Panc1 (cell line): ENCODE measurements around the gene FAM174C.

Experiments used
- CTCF ChIP-seq: fragments of 450-650 bp; IDR thresholded peaks from 2 replicates; pipeline ENCODE4 v1.5.1; 2017; ENCODE audit warnings: mild to moderate bottlenecking
- POLR2AphosphoS5 ChIP-seq: IDR thresholded peaks from 2 replicates; pipeline ENCODE4 v1.6.1; 2012; ENCODE audit warnings: mild to moderate bottlenecking, low read depth, low read length, moderate library complexity
- TF ChIP-seq, protein P1 (sequence below), 2 experiments: IDR thresholded peaks; 2 replicates each; pipeline ENCODE4 v1.6.1; 2011 to 2012; ENCODE audit warnings: low read depth in 2 of 2, control low read depth in 1 of 2, low read length in 1 of 2, mild to moderate bottlenecking in 1 of 2, moderate library complexity in 1 of 2; ENCODE audit not compliant: insufficient read depth in 1 of 2

DNA sequence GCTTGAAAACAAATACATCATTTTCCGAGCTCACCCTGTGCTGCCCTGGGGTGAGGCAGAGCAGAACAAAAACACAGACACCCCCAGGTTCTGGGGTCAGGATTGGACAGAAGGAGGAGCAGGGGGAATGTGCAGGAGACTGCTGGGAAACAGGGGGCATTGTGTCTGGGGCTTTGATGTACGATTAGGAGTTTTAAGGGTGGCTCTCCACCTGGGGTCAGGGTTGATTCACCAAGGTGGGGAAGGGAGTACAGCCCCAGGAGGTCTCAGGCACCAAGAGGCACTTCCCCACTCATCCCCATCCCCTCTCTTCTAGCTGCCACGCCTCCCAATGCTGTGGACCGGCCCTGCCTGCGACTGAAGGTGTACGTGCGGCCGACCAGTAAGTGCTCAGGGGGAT, 22.9 kb downstream of the FAM174C start:
- TF ChIP-seq CTCF, result no peak
- TF ChIP-seq POLR2AphosphoS5, result no peak
- TF ChIP-seq, protein P1, sequence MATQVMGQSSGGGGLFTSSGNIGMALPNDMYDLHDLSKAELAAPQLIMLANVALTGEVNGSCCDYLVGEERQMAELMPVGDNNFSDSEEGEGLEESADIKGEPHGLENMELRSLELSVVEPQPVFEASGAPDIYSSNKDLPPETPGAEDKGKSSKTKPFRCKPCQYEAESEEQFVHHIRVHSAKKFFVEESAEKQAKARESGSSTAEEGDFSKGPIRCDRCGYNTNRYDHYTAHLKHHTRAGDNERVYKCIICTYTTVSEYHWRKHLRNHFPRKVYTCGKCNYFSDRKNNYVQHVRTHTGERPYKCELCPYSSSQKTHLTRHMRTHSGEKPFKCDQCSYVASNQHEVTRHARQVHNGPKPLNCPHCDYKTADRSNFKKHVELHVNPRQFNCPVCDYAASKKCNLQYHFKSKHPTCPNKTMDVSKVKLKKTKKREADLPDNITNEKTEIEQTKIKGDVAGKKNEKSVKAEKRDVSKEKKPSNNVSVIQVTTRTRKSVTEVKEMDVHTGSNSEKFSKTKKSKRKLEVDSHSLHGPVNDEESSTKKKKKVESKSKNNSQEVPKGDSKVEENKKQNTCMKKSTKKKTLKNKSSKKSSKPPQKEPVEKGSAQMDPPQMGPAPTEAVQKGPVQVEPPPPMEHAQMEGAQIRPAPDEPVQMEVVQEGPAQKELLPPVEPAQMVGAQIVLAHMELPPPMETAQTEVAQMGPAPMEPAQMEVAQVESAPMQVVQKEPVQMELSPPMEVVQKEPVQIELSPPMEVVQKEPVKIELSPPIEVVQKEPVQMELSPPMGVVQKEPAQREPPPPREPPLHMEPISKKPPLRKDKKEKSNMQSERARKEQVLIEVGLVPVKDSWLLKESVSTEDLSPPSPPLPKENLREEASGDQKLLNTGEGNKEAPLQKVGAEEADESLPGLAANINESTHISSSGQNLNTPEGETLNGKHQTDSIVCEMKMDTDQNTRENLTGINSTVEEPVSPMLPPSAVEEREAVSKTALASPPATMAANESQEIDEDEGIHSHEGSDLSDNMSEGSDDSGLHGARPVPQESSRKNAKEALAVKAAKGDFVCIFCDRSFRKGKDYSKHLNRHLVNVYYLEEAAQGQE (IDR thresholded peaks at IDR 0.05; ENCODE audit: insufficient read depth in 1 of 2, low read depth in 2 of 2, low read length in 1 of 2), result no peak
